CD4-positive, alpha-beta T cell treated with Interleukin-2 at 100 ng/mL for 4 hours (primary cell): Measurements from ENCODE around the gene ADRA2B.
"Not testable (repeated sequence)": the region's sequence is repeated elsewhere in the genome, so short reads cannot be mapped to it uniquely, and the experiment has no call there.

Experiments used
- DNase-seq: peaks from one replicate; pipeline ENCODE4 v3.0.0-alpha.2; 2020; ENCODE audit warnings: low spot score

ADRA2B gene

GRCh38 chr2:96150007-96150640 is 33.8 kb upstream of the ADRA2B start:
- no peak for DNase-seq

DNA sequence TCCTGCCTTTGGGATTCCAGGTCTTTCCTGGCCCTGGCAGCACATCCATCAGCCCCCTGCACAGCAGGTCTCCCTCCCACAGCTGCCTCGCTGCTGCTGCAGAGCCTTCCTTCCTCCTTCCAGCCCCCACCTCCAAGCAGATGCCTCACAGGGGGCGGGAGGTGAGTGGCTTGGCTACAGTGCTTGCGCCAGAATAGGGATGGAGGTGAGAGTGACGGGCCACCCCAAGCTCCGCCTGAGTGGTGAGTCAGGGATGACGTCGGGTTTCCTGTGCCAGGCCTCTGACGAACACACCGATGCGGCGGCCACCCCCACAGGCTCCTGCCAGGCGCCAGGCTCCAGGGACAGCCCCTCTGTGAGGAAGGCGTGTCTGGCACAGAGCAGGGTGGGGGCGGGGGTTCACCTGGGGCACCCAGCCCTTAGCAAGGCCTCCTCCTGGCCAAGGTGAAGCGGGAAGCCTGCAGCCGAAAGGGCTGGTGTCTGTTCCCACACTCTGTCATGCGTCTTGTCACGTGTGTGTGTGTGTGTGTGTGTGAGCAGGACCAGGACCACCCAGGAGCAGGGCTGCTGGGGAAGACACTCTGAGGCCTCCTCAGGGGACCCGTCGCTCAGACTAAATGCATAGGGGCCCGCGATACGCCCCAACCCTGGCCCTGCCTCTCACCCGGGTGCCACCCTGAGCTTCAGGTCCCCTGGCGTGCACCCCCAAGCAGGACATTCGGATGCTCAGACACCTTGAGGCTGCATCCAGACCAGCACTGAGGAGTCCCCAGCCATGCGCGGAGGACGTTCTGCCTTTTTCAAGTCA is 32.2 kb upstream of the ADRA2B start:
- DNase-seq, result peak; percentile 93

- DNase-seq, result no peak
Observed at GRCh38 chr2:96147593-96148201, 31.3 kb upstream of the ADRA2B start.

GRCh38 chr2:96146881-96147592 is 30.7 kb upstream of the ADRA2B start:
- DNase-seq, result no peak

DNA sequence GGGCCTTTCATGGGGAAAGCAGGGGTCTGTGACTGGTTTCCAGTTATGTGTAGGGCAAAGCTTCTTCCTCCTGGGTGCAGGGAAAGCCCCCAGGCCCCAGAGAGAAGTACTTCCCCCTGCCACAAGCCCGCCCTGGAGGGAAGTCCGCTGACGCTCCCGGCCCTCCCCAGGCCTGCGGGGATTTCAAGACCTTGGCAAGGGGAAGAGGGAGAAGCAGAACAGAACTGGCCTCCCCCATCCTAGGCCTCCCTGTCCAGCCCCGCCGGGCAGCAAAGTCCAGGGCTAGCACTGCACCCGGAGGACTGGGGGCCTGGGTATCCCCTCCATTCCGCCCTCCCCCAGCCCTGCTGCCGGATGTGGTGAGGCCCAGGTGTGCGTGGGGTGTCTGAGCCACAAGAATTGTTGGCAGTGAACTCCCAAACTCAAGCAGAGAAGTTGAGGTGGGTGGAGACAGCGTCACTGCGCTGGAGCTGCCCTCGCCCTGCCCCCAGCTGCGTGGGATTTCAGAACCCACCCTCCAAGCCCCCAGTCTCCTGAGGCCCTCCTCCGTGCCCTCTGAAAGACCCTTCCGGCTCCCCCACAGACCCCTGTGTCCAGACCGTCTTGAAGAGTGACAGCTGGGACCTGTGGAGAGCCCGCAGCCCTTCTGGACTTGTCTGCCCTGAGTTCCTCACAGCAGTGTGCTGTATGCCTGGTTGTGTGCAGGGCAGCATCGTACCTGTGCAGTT is 29.9 kb upstream of the ADRA2B start:
- peak; percentile 81 for DNase-seq

DNA sequence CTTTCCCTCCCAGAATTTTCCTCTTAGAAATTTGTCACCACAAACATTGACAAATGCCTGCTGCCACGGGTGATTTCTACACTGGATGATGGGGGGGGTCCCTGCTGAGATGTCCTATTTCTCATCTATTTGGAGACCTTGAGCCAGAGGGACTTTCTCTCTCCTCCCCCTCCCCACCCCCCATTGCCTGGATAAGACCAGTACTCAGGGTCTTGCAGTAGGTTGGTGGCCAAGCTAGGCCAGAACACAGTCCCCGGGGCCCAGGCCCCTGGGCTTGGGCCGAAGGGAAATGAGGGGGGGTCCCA is 29.4 kb upstream of the ADRA2B start:
- DNase-seq, result no peak

GRCh38 chr2:96145036-96145847 is 28.9 kb upstream of the ADRA2B start, which contains the start of gene DUSP2:
TSS of gene DUSP2 (minus strand) at chr2:96145440. CDS start at chr2:96145354, 86 bp downstream.
- DNase-seq, result peak; percentile 85

- no peak for DNase-seq
Observed at GRCh38 chr2:96144481-96145035, 28.2 kb upstream of the ADRA2B start.

DNA sequence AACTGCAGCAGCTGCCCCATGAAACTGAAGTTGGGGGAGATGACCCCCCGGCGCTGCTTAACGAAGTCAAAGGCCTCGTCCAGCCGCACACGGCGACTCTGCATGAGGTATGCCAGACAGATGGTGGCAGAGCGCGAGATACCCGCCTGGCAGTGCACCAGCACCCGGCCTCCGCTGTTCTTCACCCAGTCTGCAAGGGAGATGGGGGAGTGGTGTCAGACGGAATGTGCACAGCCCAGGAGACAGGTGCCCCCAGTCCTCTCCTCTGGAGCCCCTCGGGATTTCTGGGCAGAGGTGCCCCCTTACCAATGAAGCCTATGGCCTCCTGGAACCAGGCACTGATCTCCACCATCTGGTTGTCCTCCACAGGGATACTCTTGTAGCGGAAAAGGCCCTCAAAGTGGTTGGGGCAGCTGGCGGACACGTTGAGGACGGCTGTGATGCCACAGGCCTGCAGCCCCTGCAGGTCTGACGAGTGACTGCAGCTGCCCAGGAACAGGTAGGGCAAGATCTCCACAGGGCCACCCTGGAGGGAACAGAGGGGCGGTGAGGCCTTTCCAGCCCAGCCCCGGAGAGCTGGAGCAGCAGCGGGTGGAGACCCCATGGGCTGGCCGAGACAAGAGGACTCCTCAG is 27.6 kb upstream of the ADRA2B start:
- peak; percentile 32 for DNase-seq

GRCh38 chr2:96143231-96143847 is 27.0 kb upstream of the ADRA2B start:
- peak; percentile 25 for DNase-seq

DNA sequence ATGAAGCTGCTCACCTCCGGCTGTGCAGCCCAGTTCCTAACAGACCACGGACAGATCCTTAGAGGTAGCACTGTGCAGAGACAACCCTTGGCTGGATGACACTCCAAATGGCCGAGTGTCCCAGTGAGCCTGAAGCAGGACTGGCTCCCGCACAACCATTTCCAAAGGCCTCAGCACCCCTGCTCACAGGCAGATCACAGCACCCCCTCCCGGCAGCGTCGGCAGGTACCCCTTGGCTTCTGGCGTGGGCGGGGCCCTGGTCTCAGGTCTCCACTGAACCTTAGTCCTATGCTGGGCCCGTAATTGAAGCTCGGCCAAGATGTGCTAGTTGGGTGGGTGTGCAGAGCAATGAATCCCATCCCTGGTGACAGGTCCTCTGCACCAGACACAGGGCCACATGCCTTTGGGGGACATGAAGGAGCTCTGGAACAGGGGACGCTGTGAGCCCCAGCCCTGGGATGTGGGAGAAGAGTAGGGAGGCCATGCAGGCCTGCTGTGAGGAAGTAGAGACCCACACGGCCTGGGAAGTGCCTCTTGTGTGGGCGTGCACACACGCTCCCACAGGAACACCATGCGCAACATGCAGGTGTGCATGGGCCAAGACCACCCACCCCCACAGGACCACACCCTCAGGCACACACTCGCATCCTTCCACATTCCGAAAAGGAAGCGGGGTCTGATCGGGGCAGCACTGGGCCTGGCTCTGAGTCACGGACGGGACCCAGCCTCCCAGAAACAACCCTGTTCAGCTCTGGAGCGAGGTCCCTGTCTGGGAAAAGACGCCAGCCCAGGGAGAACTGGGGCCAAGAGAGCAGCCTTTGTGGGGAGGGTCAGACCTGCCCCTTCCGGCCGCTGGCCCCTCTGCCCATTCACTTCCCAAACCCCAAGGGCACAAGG is 26.1 kb upstream of the ADRA2B start:
- peak; percentile 47 for DNase-seq

DNA sequence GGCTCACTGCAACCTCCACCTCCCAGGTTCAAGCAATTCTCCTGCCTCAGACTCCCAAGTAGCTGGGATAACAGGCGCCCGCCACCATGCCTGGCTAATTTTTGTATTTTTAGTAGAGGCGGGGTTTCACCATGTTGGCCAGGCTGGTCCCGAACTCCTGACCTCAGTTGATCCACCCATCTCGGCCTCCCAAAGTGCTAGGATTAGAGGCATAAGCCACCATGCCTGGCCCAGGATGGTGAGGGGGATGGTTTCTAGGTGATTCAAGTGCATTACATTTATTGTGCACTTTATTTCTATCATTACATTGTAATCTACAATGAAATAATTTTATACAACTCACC is 25.2 kb upstream of the ADRA2B start:
- not testable (repeated sequence) for DNase-seq

- no peak for DNase-seq
Observed at GRCh38 chr2:96140941-96141623, 24.7 kb upstream of the ADRA2B start.

GRCh38 chr2:96139181-96139758 is 22.9 kb upstream of the ADRA2B start:
- DNase-seq, result no peak

GRCh38 chr2:96138179-96139145 is 22.1 kb upstream of the ADRA2B start, which contains the start of gene ASTL:
TSS of gene ASTL (minus strand) at chr2:96138502. CDS start at chr2:96138436, 66 bp downstream.
- peak; percentile 67 for DNase-seq
